H9 (cell line): ENCODE data around the gene MITF. TPM values are rescaled to one million over a fixed set of nuclear protein-coding genes. Genes with fewer than 3 reads are reported as not detected.

Source experiments
- DNase-seq: peaks from one replicate; pipeline ENCODE4 v3.0.0-alpha.2; 2017
- H2AFZ ChIP-seq: one replicate; pipeline ENCODE4 v1.6.1; 2013; ENCODE audit warnings: mild to moderate bottlenecking, low read length, control low read depth, moderate library complexity
- H2AK5ac ChIP-seq: 2 replicates; pipeline ENCODE4 v1.6.1; 2013; ENCODE audit warnings: low read length, control low read depth, mixed read lengths; ENCODE audit not compliant: insufficient read length
- H2BK120ac ChIP-seq: one replicate; pipeline ENCODE4 v1.6.1; 2013; ENCODE audit warnings: low read depth, mild to moderate bottlenecking, low read length, control low read depth, inconsistent platforms; ENCODE audit not compliant: poor library complexity, severe bottlenecking
- H2BK12ac ChIP-seq: 2 replicates; pipeline ENCODE4 v1.6.1; 2013; ENCODE audit warnings: low read length, control low read depth, mixed read lengths, low read depth; ENCODE audit not compliant: insufficient read length
- H2BK15ac ChIP-seq: 2 replicates; pipeline ENCODE4 v1.6.1; 2013; ENCODE audit warnings: low read depth, low read length, control low read depth
- H2BK20ac ChIP-seq: one replicate; pipeline ENCODE4 v1.6.1; 2013; ENCODE audit warnings: low read depth, mild to moderate bottlenecking, low read length, control low read depth, inconsistent platforms; ENCODE audit not compliant: poor library complexity, severe bottlenecking
- H2BK5ac ChIP-seq: 2 replicates; pipeline ENCODE4 v1.6.1; 2013; ENCODE audit warnings: low read length, control low read depth, mixed read lengths; ENCODE audit not compliant: insufficient read length
- H3K14ac ChIP-seq: 2 replicates; pipeline ENCODE4 v1.6.1; 2013; ENCODE audit warnings: low read length, control low read depth; ENCODE audit not compliant: insufficient read depth
- H3K18ac ChIP-seq: 2 replicates; pipeline ENCODE4 v1.6.1; 2013; ENCODE audit warnings: low read depth, mild to moderate bottlenecking, mixed read lengths, low read length, control low read depth; ENCODE audit not compliant: insufficient read length
- H3K23ac ChIP-seq: 2 replicates; pipeline ENCODE4 v1.6.1; 2013; ENCODE audit warnings: low read length, control low read depth, mixed read lengths, low read depth; ENCODE audit not compliant: insufficient read length
- H3K23me2 ChIP-seq: 2 replicates; pipeline ENCODE4 v1.6.1; 2013; ENCODE audit warnings: low read depth, mild to moderate bottlenecking, mixed read lengths, low read length, control low read depth; ENCODE audit not compliant: insufficient read length, poor library complexity, severe bottlenecking
- H3K27ac ChIP-seq: 2 replicates; pipeline ENCODE4 v1.5.1; 2013; ENCODE audit warnings: low read length, control low read depth, mixed read lengths, low read depth; ENCODE audit not compliant: insufficient read length
- H3K27me3 ChIP-seq: 2 replicates; pipeline ENCODE4 v1.6.1; 2013; ENCODE audit warnings: low read length, control low read depth, inconsistent platforms; ENCODE audit not compliant: insufficient read depth
- H3K4ac ChIP-seq: 2 replicates; pipeline ENCODE4 v1.6.1; 2013; ENCODE audit warnings: low read depth, mild to moderate bottlenecking, control low read depth, inconsistent platforms, low read length, moderate library complexity
- H3K4me1 ChIP-seq: 2 replicates; pipeline ENCODE4 v1.6.1; 2013; ENCODE audit warnings: low read length, control low read depth, inconsistent platforms; ENCODE audit not compliant: insufficient read depth
- H3K4me2 ChIP-seq: 2 replicates; pipeline ENCODE4 v1.6.1; 2013; ENCODE audit warnings: low read length, control low read depth, mixed read lengths; ENCODE audit not compliant: insufficient read length, insufficient read depth
- H3K56ac ChIP-seq: 2 replicates; pipeline ENCODE4 v1.6.1; 2013; ENCODE audit warnings: low read depth, mild to moderate bottlenecking, mixed read lengths, low read length, control low read depth; ENCODE audit not compliant: insufficient read length
- H3K79me1 ChIP-seq: 2 replicates; pipeline ENCODE4 v1.6.1; 2013; ENCODE audit warnings: low read depth, mild to moderate bottlenecking, moderate library complexity, low read length, control low read depth, inconsistent platforms; ENCODE audit not compliant: insufficient read depth, poor library complexity, severe bottlenecking
- H3K79me2 ChIP-seq: 2 replicates; pipeline ENCODE4 v1.6.1; 2013; ENCODE audit warnings: low read length, control low read depth, inconsistent platforms; ENCODE audit not compliant: insufficient read depth
- H3K9ac ChIP-seq: 2 replicates; pipeline ENCODE4 v1.6.1; 2013; ENCODE audit warnings: low read length, control low read depth, mixed read lengths; ENCODE audit not compliant: insufficient read length; ENCODE audit errors: extremely low read depth
- H3K9me3 ChIP-seq: one replicate; pipeline ENCODE4 v1.6.1; 2013; ENCODE audit warnings: low read depth, low read length, inconsistent platforms; ENCODE audit not compliant: control insufficient read depth
- H3T11ph ChIP-seq: one replicate; pipeline ENCODE4 v1.6.1; 2013; ENCODE audit warnings: mild to moderate bottlenecking, low read length, control low read depth, inconsistent platforms
- H4K20me1 ChIP-seq: one replicate; pipeline ENCODE4 v1.6.1; 2013; ENCODE audit not compliant: control insufficient read depth, insufficient read length, insufficient read depth
- H4K5ac ChIP-seq: 2 replicates; pipeline ENCODE4 v1.6.1; 2013; ENCODE audit warnings: low read depth, mild to moderate bottlenecking, mixed read lengths, low read length, control low read depth; ENCODE audit not compliant: insufficient read length
- H4K8ac ChIP-seq: replicated peaks from 2 replicates; pipeline ENCODE4 v1.6.1; 2013; ENCODE audit warnings: low read length, control low read depth, mixed read lengths, low read depth; ENCODE audit not compliant: insufficient read length
- H4K91ac ChIP-seq: 2 replicates; pipeline ENCODE4 v1.6.1; 2013; ENCODE audit warnings: low read depth, mild to moderate bottlenecking, moderate library complexity, mixed read lengths, low read length, control low read depth; ENCODE audit not compliant: insufficient read length
- H3K27ac Mint-ChIP-seq, 3 experiments: 2 replicates in 2 of 3; 3 replicates in 1 of 3; pipeline ENCODE4 v1.8.0; 2020 to 2021; ENCODE audit warnings: mixed read lengths in 3 of 3, mild to moderate bottlenecking in 1 of 3, moderate library complexity in 1 of 3
- H3K27me3 Mint-ChIP-seq: 2 replicates; pipeline ENCODE4 v1.8.0; 2021; ENCODE audit warnings: low read depth, mild to moderate bottlenecking, moderate library complexity, mixed read lengths
- H3K36me3 Mint-ChIP-seq, 3 experiments: 2 replicates in 2 of 3; 3 replicates in 1 of 3; pipeline ENCODE4 v1.8.0; 2020 to 2021; ENCODE audit warnings: low read depth in 3 of 3, mixed read lengths in 3 of 3; ENCODE audit not compliant: insufficient read depth in 1 of 3
- H3K4me1 Mint-ChIP-seq, 2 experiments: 2 replicates each; pipeline ENCODE4 v1.8.0; 2020; ENCODE audit warnings: mixed read lengths in 2 of 2
- H3K4me3 Mint-ChIP-seq, 2 experiments: 2 replicates in 1 of 2; 3 replicates in 1 of 2; pipeline ENCODE4 v1.8.0; 2020 to 2021; ENCODE audit warnings: mild to moderate bottlenecking in 2 of 2, mixed read lengths in 2 of 2, moderate library complexity in 1 of 2
- H3K9me3 Mint-ChIP-seq, 2 experiments: 2 replicates in 1 of 2; 3 replicates in 1 of 2; pipeline ENCODE4 v1.8.0; 2020; ENCODE audit warnings: mild to moderate bottlenecking in 2 of 2, mixed read lengths in 2 of 2, moderate library complexity in 1 of 2
- WGBS: extraction: QIAGEN DNeasy Blood & Tissue Kit; methylation state at CpG from one replicate; pipeline ENCODE4 v1.1.7; 2013; ENCODE audit warnings: missing lambda C conversion rate, low lambda C conversion rate, mixed read lengths; ENCODE audit not compliant: insufficient read length; ENCODE audit errors: extremely low coverage; 5-methylcytosine and 5-hydroxymethylcytosine counted together
- total RNA-seq: library from RNA; stranded (reverse); gene quantifications from 2 replicates; pipeline ENCODE4 v1.2.1, GENCODE V29; 2021
- TF ChIP-seq, protein P1 (sequence below): fragments of 200-600 bp; sonication (generic); conservative IDR thresholded peaks from 3 replicates; pipeline ENCODE4 v1.8.0; 2021; ENCODE audit warnings: antibody characterized with exemption, mild to moderate bottlenecking

MITF gene
- total RNA-seq, 1 experiment from 2014 or later: 0.81 TPM

GRCh38 chr3:69882560-69882959 lies 143.3 kb downstream of the MITF start:
- H2BK12ac ChIP-seq: no peak overlapping the region
- H3K23ac ChIP-seq: no peak overlapping the region
- H3K27ac ChIP-seq: no peak overlapping the region
- H3K56ac ChIP-seq: no peak overlapping the region
- H4K20me1 ChIP-seq: peaks cover 3% of the 10 kb centered on the region
- H3K4me1 Mint-ChIP-seq: peaks cover 9 to 13% of the 10 kb centered on the region in 2 experiments
- H3K79me2 ChIP-seq: no peaks in the 10 kb centered on the region
- H3K23me2 ChIP-seq: no peaks in the 10 kb centered on the region
- H3K4me2 ChIP-seq: no peak overlapping the region
- no peak overlapping the region; the same call in 1 of the 2 replicates for H3K14ac ChIP-seq
- no peak overlapping the region for H3K9ac ChIP-seq
- H3K4ac ChIP-seq: no peak overlapping the region
- no CpG with 5 or more reads among the region's 4 CpGs for WGBS
- H3K9me3 Mint-ChIP-seq: no peaks in the 10 kb centered on the region
- no peaks in the 10 kb centered on the region for H3K27me3 ChIP-seq
- no peak overlapping the region for H2BK20ac ChIP-seq
- DNase-seq: no peak
- H4K5ac ChIP-seq: no peak overlapping the region
- no peaks in the 10 kb centered on the region for H3K27me3 Mint-ChIP-seq
- no peak overlapping the region for H2BK15ac ChIP-seq
- no peak overlapping the region for H2AK5ac ChIP-seq
- H2BK5ac ChIP-seq: no peak overlapping the region
- no peak overlapping the region for H2AFZ ChIP-seq
- H3K9me3 ChIP-seq: no peaks in the 10 kb centered on the region
- no peak overlapping the region for H4K8ac ChIP-seq
- no peaks in the 10 kb centered on the region for H3K79me1 ChIP-seq
- H3K4me1 ChIP-seq: no peaks in the 10 kb centered on the region
- no peak overlapping the region for H3K27ac Mint-ChIP-seq
- H3K4me3 Mint-ChIP-seq: no peak overlapping the region
- no peak overlapping the region for H4K91ac ChIP-seq
- H3K18ac ChIP-seq: no peak overlapping the region
- H3T11ph ChIP-seq: no peak overlapping the region
- TF ChIP-seq, protein P1, sequence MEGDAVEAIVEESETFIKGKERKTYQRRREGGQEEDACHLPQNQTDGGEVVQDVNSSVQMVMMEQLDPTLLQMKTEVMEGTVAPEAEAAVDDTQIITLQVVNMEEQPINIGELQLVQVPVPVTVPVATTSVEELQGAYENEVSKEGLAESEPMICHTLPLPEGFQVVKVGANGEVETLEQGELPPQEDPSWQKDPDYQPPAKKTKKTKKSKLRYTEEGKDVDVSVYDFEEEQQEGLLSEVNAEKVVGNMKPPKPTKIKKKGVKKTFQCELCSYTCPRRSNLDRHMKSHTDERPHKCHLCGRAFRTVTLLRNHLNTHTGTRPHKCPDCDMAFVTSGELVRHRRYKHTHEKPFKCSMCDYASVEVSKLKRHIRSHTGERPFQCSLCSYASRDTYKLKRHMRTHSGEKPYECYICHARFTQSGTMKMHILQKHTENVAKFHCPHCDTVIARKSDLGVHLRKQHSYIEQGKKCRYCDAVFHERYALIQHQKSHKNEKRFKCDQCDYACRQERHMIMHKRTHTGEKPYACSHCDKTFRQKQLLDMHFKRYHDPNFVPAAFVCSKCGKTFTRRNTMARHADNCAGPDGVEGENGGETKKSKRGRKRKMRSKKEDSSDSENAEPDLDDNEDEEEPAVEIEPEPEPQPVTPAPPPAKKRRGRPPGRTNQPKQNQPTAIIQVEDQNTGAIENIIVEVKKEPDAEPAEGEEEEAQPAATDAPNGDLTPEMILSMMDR: no peak
- no peaks in the 10 kb centered on the region for H3K36me3 Mint-ChIP-seq
- H2BK120ac ChIP-seq: no peak overlapping the region
